Measurements from ENCODE around the gene EMILIN2. TPM values are rescaled to one million over a fixed set of nuclear protein-coding genes. Genes with fewer than 3 reads are reported as not detected.

The EMILIN2 gene
- total RNA-seq, 2 donors from 2014 or later = 33.6 to 38.6 TPM

DNA sequence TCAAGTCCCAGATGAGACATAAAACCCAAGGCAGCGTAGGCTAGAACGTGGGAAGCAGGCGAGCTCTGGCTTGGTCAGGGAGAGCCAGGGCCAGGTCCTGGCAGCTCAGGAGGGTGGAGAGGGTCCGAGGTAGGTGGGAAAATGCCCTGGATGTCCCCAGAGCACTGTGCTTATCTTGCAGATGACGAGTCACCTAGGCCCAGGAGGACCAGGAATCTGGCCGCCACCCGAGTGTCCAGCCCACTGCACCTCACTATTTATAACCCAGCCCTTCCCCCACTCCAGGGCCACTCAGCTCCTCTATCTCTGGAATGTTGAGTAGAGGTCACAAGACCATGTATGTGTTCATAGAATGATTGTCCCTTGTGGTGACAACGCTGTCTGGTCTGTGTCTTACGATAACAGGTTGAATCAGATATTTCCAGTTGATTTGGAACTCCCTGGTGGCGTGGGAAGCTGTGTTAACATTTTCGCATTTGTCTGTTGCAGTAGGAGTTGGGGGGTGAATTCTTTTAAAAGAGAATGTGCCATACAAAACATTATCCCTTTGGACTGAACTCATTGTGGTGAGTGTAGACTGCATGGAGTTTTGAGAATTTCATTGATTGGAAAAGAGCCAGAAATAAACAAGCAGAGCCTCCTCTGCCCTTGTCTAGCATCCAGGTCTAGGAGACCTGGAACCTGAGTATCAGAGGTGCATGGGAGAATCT is 47.5 kb downstream of the EMILIN2 start:
- H3K4me1 ChIP-seq (replicated peaks) = no peaks in the 10 kb centered on the region
- TF ChIP-seq, protein P1, sequence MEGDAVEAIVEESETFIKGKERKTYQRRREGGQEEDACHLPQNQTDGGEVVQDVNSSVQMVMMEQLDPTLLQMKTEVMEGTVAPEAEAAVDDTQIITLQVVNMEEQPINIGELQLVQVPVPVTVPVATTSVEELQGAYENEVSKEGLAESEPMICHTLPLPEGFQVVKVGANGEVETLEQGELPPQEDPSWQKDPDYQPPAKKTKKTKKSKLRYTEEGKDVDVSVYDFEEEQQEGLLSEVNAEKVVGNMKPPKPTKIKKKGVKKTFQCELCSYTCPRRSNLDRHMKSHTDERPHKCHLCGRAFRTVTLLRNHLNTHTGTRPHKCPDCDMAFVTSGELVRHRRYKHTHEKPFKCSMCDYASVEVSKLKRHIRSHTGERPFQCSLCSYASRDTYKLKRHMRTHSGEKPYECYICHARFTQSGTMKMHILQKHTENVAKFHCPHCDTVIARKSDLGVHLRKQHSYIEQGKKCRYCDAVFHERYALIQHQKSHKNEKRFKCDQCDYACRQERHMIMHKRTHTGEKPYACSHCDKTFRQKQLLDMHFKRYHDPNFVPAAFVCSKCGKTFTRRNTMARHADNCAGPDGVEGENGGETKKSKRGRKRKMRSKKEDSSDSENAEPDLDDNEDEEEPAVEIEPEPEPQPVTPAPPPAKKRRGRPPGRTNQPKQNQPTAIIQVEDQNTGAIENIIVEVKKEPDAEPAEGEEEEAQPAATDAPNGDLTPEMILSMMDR (IDR thresholded peaks at IDR 0.05) = no peak
- TF ChIP-seq POLR2AphosphoS5 (IDR thresholded peaks at IDR 0.05) (no peak), POLR2A (IDR thresholded peaks at IDR 0.05) (no peak)
- no peak overlapping the region for H3K27ac ChIP-seq
- H3K27me3 ChIP-seq (replicated peaks; ENCODE audit: insufficient read depth) = no peaks in the 10 kb centered on the region
- no peak for DNase-seq (ENCODE audit: low spot score)
- no peaks in the 10 kb centered on the region for H3K36me3 ChIP-seq
- H3K4me3 ChIP-seq = no peak overlapping the region
- no peaks in the 10 kb centered on the region for H3K9me3 ChIP-seq
- intact Hi-C loops (cut with DNase I) = no loop called here
- WGBS = 84% methylated on average over 11 of the region's 11 CpGs

DNA sequence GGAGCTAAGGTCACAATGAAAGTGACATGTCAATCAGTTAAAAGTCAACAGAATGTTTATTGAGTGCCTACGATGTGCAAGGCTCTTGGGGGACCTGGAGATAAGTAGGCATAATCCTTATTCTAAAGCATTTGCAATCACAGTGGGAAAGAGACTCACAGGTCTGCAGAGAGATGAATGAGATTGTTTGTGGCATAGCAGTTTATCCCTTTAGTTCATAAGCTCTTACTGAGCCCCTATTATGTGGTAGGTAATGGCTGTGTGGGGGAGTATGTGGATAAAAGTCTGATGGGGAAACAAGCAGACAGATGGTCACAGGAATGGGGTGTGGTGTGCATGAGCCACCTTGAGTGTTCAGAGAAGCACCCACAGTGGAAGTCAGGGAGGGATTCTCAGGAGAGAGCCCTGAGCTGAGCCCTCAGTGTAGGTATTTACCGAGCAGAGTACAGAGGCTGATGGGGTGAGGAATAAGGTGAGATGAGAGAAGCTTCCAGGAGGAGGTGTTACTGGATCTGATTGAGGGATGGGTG is 48.1 kb downstream of the EMILIN2 start:
- WGBS = 85% methylated on average over 2 of the region's 2 CpGs
- Histone ChIP-seq H3K9me3 (no peaks in the 10 kb centered on the region), H3K27ac (no peak overlapping the region), H3K4me1 (replicated peaks) (no peaks in the 10 kb centered on the region), H3K36me3 (no peaks in the 10 kb centered on the region), H3K27me3 (replicated peaks; ENCODE audit: insufficient read depth) (no peaks in the 10 kb centered on the region), H3K4me3 (no peak overlapping the region)
- TF ChIP-seq POLR2AphosphoS5 (IDR thresholded peaks at IDR 0.05) (no peak), POLR2A (IDR thresholded peaks at IDR 0.05) (no peak)
- TF ChIP-seq, protein P1 (IDR thresholded peaks at IDR 0.05) = no peak
- intact Hi-C loops (cut with DNase I) = no loop called here
- no peak for DNase-seq (ENCODE audit: low spot score)

DNA sequence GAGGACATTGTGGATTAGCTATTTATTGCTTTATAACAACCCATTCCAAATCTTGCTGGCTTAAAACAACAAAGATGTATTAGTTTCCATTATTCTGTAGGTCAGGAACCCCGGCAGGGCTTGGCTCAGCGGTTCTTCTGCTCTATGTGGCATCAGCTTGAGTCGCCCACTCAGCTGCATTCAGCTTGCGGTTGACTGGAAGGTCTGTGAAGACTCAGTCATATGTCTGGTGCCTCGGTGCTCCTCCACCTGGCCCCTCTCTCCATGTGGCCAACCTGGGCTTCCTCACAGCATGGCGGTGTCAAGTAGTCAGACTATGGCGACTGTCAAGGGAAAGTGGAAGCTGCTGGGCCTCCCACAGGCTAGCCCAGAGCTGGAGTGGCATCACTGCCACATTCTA is 48.6 kb downstream of the EMILIN2 start:
- DNase-seq (ENCODE audit: low spot score) = no peak

DNA sequence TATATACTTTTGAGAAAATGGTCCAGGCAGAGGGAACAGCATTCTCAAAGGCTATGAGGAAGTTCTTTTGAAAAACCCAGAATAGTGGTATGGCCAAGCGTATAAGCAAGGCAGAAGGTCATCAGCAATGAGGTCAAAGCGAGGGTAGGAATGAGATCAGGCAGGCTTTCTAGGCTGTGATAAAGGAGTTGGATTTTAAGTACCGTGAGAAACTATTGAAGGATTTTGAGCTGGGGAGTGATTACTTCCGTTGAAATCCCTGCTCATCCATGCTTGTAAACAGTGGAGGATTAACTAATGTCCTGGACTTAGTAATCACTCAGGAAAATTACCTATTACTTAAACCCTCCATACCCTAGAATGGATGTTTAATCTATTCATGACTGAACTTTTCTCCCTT is 50.2 kb downstream of the EMILIN2 start:
- TF ChIP-seq, protein P1 (IDR thresholded peaks at IDR 0.05) = no peak
- no peak for TF ChIP-seq POLR2A (IDR thresholded peaks at IDR 0.05)
- H3K36me3 ChIP-seq = no peaks in the 10 kb centered on the region
- H3K27ac ChIP-seq = no peak overlapping the region
- H3K4me1 ChIP-seq (replicated peaks) = no peaks in the 10 kb centered on the region
- H3K27me3 ChIP-seq (replicated peaks; ENCODE audit: insufficient read depth) = no peaks in the 10 kb centered on the region
- no peaks in the 10 kb centered on the region for H3K9me3 ChIP-seq
- no peak overlapping the region for H3K4me3 ChIP-seq
- intact Hi-C loops (cut with DNase I) = no loop called here
- WGBS = 92% methylated on average over 4 of the region's 4 CpGs
- DNase-seq (ENCODE audit: low spot score) = no peak

More for the DNA sequence above, 48.6 kb downstream of the EMILIN2 start:
- intact Hi-C loops (cut with DNase I) = no loop called here
- no peaks in the 10 kb centered on the region for H3K27me3 ChIP-seq (replicated peaks; ENCODE audit: insufficient read depth)
- no peak overlapping the region for H3K4me3 ChIP-seq
- no peaks in the 10 kb centered on the region for H3K9me3 ChIP-seq
- no peak for TF ChIP-seq POLR2AphosphoS5 (IDR thresholded peaks at IDR 0.05)
- TF ChIP-seq, protein P1 (IDR thresholded peaks at IDR 0.05) = no peak
- TF ChIP-seq POLR2A (IDR thresholded peaks at IDR 0.05) = no peak
- H3K27ac ChIP-seq = no peak overlapping the region
- WGBS = 97% methylated on average over 7 of the region's 7 CpGs
- no peaks in the 10 kb centered on the region for H3K4me1 ChIP-seq (replicated peaks)
- no peaks in the 10 kb centered on the region for H3K36me3 ChIP-seq

Data from prostate gland (tissue), 2 donors.